ENCODE data around the gene LRBA.

LRBA gene

GRCh38 chr4:150739591-150739990 lies 275.5 kb downstream of the LRBA start:
- DNase-seq (ENCODE audit: low read depth, low spot score): no peak

- DNase-seq (ENCODE audit: low read depth, low spot score): no peak
Observed at GRCh38 chr4:150725957-150726523, 289.0 kb downstream of the LRBA start.

GRCh38 chr4:150723727-150724411 lies 291.2 kb downstream of the LRBA start:
- no peak for DNase-seq (ENCODE audit: low read depth, low spot score)

GRCh38 chr4:150722908-150723362 lies 292.1 kb downstream of the LRBA start:
- DNase-seq (ENCODE audit: low read depth, low spot score): no peak

GRCh38 chr4:150720973-150721518 lies 294.0 kb downstream of the LRBA start:
- DNase-seq (ENCODE audit: low read depth, low spot score): no peak

- DNase-seq (ENCODE audit: low read depth, low spot score): no peak
Observed at GRCh38 chr4:150717952-150718351, 297.1 kb downstream of the LRBA start.

- no peak for DNase-seq (ENCODE audit: low read depth, low spot score)
Observed at GRCh38 chr4:150714462-150715438, 300.3 kb downstream of the LRBA start.

GRCh38 chr4:150713251-150713650 lies 301.8 kb downstream of the LRBA start:
- no peak for DNase-seq (ENCODE audit: low read depth, low spot score)

GRCh38 chr4:150710770-150711375 lies 304.2 kb downstream of the LRBA start:
- DNase-seq (ENCODE audit: low read depth, low spot score): no peak

GRCh38 chr4:150708004-150708403 lies 307.1 kb downstream of the LRBA start:
- no peak for DNase-seq (ENCODE audit: low read depth, low spot score)

- no peak for DNase-seq (ENCODE audit: low read depth, low spot score)
Observed at GRCh38 chr4:150699599-150699998, 315.5 kb downstream of the LRBA start.

- no peak for DNase-seq (ENCODE audit: low read depth, low spot score)
Observed at GRCh38 chr4:150695162-150695561, 319.9 kb downstream of the LRBA start.

GRCh38 chr4:150694438-150694837 lies 320.6 kb downstream of the LRBA start:
- DNase-seq (ENCODE audit: low read depth, low spot score): no peak

GRCh38 chr4:150683775-150684350 lies 331.2 kb downstream of the LRBA start:
- no peak for DNase-seq (ENCODE audit: low read depth, low spot score)

GRCh38 chr4:150682126-150682525 lies 333.0 kb downstream of the LRBA start:
- no peak for DNase-seq (ENCODE audit: low read depth, low spot score)

- no peak for DNase-seq (ENCODE audit: low read depth, low spot score)
Observed at GRCh38 chr4:150681063-150681462, 334.0 kb downstream of the LRBA start.

GRCh38 chr4:150680651-150681050 lies 334.4 kb downstream of the LRBA start:
- no peak for DNase-seq (ENCODE audit: low read depth, low spot score)

GRCh38 chr4:150679765-150680343 lies 335.2 kb downstream of the LRBA start:
- no peak for DNase-seq (ENCODE audit: low read depth, low spot score)

GRCh38 chr4:150679018-150679764 lies 335.9 kb downstream of the LRBA start:
- DNase-seq (ENCODE audit: low read depth, low spot score): no peak

GRCh38 chr4:150673793-150674192 lies 341.3 kb downstream of the LRBA start:
- no peak for DNase-seq (ENCODE audit: low read depth, low spot score)

Measured in activated naive CD8-positive, alpha-beta T cell treated with anti-CD3 and anti-CD28 coated beads, Interleukin-2, amount 50 U/mL, for 16 hours (primary cell).